ENCODE measurements around the gene KCTD4.
"Not testable (repeated sequence)": the region's sequence is repeated elsewhere in the genome, so short reads cannot be mapped to it uniquely, and the experiment has no call there.

Gene KCTD4

DNA sequence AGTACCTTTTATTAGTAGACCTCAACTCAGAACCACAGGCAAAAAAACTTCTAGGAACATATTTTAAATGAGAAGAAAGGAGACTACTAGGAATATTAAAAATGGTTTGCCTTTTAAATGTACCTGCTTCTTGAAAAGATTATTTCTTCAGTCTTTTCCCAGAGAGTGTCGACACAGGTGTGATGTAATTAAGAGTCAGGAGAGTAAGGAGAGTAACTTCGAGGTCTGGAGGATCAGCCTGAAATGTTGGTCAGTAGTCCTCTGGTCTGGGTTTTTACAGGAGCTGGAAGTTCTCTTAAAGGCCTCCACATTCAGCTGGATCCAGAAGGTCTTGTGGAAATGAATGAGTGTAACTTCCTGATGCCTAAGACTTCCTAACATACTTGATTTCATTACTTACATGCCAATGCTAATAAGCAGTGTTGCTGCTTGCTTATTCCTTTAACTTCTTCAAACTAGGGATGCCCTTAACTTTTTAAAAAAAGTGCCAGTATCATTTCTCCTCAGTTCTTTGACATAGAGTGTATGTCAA lies at the start of gene KCTD4:
Gene KCTD4 (minus strand): TSS at position 345 of the 532 bp plus-strand sequence. CDS start 6,478 bp downstream, outside the sequence.
- no peak for DNase-seq (ENCODE audit: low read depth in 2 of 3, low spot score in 1 of 3)

DNA sequence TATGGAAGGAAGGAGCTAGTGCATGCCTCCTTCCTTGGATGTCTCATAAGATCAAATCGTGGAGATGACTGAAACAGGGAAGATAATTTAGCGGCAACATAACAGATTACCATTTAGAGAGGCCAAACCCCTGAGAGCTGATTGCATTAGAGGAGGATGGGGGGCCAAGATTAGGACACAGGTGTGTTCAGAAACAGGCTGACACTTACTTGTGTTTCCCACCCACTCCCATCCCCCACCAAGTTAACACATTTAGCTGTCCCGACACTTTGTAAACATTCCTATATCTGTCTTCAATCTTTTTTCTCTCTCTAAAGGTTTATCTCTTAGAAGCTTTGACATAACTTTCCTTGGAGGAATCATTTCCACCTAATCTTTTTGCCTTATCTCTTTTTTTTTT lies 48.8 kb upstream of the KCTD4 start:
- no peak for DNase-seq (ENCODE audit: low read depth in 2 of 3, low spot score in 1 of 3)

DNA sequence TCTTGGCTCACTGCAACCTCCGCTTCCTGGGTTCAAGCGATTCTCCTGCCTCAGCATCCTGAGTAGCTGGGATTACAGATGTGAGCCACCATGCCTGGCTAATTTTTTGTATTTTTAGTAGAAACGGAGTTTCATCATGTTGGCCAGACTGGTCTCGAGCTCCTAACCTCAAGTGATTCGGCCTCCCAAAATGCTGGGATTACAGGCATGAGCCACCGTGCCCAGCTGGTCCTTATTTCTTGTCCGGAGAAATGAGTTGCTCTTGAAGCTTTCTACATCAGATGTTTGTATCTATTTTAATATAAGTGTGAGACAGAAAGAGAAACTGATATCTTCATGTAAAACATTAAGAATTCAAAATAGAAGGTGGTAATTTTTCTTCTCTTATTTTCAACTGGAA lies 43.9 kb upstream of the KCTD4 start:
- not testable (repeated sequence) for DNase-seq (ENCODE audit: low read depth in 2 of 3, low spot score in 1 of 3)

DNA sequence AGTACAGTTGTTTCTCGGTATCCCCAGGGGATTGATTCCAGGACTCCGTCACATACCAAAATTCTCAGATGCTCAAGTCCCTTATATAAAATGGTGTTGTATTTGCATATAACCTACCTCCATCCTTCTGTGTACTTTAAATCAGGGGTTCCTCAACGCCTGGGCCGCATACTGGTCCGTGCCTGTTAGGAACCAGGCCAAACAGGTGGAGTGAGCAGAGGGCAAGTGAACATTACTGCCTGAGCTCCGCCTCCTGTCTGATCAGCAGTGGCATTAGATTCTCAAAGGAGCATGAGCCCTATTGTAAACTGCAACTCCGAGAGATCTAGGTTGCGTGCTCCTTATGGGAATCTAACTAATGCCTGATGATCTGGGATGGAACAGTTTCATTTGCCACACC lies 42.2 kb upstream of the KCTD4 start:
- no peak for DNase-seq (ENCODE audit: low read depth in 2 of 3, low spot score in 1 of 3)

DNA sequence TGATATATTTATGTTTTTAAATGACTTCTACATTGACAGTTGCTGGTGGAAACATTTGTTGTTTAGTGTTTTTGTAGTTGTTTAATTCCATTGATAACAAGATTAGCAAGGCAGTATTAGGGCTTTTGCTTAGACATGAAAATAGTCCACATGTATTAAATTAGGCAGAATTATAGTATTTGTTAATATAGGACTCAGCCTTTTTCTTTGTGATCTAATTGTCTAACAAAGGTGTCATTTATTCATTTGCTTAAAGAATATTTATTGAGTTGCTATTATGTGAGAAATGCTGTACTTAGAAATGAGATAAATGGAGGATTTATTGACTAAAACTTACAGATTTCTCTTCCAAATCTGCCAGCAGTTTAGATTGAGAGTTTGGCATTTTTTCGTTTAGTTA lies 41.7 kb upstream of the KCTD4 start:
- DNase-seq (ENCODE audit: low read depth in 2 of 3, low spot score in 1 of 3), result no peak

DNA sequence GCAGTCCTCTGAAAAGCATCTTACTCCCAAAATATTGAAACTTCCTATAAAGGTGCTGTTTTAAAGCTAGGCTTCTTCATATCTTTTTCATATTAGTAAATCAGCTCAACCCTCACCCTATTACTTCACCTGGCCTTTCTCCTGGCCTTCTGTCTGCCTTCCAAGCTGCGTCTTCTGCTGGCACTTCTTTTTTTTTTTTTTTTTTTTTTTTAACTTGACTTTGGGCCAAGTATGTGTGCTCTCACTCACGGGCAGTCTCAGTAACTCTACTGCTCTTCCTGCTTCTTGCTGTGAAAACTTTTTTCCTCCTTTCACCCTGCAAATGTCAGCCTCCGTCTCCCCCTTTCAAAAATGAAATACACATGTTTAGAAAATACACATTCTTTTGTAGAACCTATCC lies 41.2 kb upstream of the KCTD4 start:
- DNase-seq (ENCODE audit: low read depth in 2 of 3, low spot score in 1 of 3), result no peak

DNA sequence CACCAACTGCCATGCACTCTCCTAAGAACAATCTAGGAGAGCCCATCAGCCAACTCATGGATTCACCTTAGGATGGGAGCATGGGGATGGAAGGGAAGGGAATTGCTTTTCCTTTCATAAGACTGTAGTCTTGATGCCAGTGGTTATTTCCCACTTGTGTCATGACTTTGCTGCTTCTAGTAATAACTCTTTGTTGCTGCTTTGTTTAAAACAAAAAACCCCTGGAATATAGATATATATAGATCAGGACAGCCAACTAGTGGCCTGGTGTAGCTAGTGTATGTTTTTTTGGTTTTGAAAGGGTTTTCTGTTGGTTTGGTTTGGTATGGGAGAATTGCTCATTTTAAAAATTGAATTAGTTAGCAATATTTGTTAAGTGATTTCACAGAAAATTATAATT lies 39.3 kb upstream of the KCTD4 start:
- no peak for DNase-seq (ENCODE audit: low read depth in 2 of 3, low spot score in 1 of 3)

DNA sequence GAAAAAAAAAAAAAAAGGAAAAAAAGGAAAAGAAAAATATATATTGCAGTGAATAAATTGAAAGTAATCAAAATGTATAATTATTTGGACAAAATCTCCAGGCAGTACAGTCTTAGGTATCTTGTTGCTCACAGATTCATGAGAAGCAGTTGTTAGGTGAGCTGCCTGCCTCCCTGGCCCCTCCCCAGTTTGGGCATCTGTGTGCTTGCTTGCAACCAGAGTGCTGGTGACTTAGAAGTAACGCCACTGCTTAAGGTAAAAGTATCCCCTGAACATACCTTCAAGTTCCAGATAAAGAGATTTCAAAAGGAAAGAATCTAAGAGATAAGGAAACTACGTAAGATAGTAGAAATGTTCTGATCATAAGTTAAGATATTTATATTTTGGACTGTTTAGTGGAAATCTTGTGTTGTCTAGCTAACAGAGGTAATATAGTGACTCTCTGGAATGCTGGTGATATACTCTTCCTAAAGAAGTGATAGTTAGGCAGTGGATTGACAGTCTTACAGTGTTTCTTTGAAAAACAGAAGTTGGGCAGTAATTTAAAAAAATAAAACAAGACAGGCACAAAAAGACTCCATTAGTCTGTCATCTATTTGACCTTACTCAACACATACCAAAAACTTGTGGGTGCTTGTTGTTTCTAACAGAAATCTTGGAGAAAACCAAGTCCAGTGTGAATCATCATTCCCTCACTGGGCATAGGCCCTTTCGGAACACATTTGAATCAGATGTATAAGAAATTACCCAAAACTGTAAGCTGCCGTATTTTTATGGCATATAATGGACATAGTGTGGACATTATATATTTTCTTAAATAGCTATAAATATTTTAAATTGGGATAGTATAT lies 38.3 kb upstream of the KCTD4 start:
- no peak for DNase-seq (ENCODE audit: low read depth in 2 of 3, low spot score in 1 of 3)

DNA sequence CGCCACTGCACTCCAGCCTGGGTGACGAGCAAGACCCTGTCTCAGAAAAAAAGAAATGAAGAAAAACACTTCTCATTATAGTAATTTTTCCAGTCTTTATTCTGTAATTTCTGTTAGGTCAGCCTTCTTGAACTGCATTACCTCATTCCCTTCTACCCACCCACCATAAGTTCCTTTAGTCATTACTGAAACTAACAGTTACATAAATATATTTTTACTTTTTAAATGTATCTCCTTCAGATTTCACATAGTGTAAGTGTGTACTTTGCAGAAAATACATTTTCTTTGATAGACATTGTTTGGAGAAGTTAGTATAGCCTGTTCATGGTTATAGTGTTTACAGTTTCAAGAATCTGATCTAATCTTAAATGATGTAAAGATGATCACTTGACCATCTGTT lies 31.7 kb upstream of the KCTD4 start:
- no peak for DNase-seq (ENCODE audit: low read depth in 2 of 3, low spot score in 1 of 3)

DNA sequence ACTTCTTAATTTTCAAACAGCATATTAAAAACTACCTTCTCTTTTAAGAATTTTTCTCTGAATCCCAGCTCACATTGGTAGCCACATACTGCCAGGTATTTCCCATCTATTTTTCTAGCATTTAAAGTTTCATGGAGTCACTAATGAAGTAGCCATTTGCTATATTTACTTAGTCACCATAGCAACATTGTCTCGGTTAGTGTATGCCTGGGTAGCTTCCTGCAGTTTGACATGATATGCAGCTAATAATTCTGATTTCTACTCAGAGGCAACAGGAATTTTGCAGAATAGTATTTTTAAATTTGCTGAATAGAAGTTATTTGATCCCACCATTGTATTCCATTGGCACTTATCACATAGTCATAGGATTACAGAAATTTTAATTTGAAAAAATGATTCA lies 30.9 kb upstream of the KCTD4 start:
- DNase-seq (ENCODE audit: low read depth in 2 of 3, low spot score in 1 of 3), result no peak

DNA sequence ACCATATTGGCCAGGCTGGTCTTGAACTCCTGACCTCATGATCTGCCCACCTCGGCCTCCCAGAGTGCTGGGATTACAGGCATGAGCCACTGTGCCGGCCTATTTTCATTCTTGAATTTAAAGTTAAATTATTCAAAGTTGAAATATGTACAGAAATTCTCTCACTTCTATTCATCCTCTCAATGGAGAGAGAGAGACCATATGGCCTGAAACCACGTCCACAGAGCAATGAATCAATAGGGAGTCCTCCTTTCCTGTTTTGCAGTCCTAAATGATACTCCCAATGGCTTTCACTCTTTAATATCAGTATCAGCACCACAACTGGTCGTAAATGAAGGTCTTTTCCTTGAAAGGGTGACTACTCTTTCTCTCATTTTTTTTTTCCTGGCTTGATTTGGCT lies 30.5 kb upstream of the KCTD4 start:
- no peak for DNase-seq (ENCODE audit: low read depth in 2 of 3, low spot score in 1 of 3)

DNA sequence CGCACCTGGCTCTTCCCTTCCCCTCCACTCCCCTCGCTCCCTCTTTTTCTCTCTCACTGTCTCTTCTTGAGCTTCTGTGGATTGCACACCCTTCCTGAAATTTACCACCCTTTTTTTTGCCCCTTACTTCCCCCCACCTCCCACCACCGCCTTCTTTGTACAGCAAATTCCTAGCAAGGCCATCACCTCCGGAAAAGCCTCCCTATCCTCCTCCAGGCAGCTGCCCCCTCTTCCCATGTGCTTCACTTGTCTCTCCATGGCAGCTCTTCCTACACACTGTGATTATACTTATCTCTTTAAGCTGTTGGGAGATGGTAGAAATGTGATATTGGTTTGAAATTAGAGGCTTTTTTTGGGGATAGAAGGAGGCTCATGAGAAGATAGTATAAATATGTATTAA lies 28.3 kb upstream of the KCTD4 start:
- no peak for DNase-seq (ENCODE audit: low read depth in 2 of 3, low spot score in 1 of 3)

DNA sequence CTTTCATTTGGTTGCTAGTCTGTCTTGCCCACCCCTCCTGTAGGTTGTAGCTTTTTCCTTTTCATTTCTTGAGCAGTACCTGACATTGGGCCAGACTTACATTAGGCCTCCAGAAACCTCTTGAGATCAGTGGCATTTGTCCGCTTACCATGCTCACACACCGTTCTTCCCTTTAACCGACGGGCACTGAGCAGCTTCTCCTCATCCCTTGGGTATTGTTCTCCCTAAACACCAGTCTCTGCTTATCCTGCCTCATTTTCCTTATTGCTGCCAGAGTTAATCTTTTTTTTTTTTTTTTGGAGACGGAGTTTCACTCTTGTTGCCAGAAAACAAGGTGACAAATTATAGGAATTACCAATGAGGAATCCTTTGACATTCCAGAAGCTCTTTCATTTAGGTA lies 27.2 kb upstream of the KCTD4 start:
- DNase-seq (ENCODE audit: low read depth in 2 of 3, low spot score in 1 of 3), result no peak

DNA sequence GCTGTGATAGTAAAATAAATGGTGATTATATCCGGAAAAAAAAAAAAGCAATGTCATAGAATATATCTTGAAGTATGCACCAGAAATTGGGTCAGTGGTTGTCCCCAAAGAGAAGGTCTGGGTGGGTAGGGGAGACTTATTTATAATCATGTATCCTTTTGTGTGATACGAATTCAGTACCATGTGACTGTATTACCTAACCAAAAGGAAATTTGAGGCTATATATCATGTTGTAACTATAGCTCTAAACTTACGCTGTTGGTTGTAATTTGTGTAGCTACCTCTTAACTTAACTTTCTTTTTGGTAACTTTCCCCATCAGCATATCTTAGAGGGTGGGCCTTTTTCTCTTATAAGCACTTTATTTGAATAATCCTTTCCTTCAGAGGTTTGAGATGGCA lies 25.2 kb upstream of the KCTD4 start:
- no peak for DNase-seq (ENCODE audit: low read depth in 2 of 3, low spot score in 1 of 3)

DNA sequence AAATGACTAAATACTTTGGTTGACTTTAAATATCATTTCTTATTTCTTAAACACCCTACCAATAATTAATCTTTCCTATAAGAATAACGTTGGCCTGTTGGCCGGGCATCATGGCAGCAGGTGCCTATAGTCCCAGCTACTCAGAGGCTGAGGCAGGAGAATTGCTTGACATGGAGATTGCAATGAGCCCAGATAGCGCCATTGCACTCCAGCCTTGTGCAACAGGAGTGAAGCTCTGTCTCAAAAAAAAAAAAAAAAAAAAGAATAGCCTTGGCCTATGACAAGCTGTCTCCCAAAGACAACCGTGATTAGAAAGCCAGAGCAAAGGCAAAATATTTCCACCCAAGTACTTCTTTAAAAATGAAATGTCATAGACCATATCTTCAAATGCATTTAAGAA lies 24.5 kb upstream of the KCTD4 start:
- no peak for DNase-seq (ENCODE audit: low read depth in 2 of 3, low spot score in 1 of 3)

DNA sequence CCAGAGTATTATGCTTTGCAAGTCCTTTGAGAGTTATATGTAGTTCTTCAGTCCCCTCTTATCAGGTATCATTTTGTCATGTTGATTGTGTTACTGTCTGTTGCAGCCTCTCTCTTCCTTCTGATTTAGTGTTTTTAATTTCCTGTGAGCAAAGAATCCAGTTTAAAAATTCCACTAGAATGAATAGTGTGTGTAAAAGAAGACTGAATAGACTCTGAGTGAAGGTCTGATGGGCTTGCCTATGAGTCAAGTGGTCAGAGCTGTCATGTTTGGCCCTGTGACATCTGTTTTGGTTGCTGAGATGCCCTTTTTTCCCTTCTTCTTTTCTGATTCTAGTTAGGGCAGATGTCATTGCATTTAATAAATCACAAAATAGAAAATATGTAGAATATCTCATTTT lies 23.3 kb upstream of the KCTD4 start:
- no peak for DNase-seq (ENCODE audit: low read depth in 2 of 3, low spot score in 1 of 3)

DNA sequence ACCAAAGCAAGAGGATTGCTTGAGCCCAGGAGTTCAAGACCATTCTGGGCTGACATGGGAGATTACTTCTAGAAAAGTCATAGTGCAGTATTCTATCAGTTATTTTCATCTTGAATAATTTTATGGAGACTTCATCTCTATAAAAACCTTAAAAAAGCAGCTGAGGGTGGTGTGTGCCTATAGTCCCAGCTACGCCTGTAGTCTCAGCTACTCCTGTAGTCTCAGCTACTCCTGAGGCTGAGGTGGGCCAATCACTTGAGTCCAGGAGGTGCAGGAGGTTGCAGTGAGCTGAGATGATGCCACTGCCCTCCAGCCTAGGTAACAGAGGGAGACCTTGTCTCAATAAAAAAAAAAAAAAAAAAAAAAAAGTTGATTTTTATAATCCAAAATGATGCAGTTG lies 22.1 kb upstream of the KCTD4 start:
- DNase-seq (ENCODE audit: low read depth in 2 of 3, low spot score in 1 of 3), result no peak

DNA sequence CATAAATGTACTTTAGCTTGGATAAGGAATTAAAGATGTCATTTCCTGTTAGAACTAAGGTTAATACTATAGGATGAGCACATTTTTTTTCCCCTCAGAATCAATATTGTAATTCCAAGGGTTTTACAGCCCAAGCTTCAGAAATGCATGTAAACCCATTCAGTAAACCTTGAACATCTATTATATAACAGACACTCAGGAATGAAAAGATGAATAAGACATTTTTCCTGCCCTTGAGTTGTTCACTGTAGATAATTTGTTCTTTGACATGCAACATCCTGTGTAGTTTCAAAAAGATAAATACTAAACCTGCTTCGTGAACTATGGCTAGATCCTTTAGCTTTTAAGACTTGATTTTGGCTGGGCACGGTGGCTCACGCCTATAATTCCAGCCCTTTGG lies 21.7 kb upstream of the KCTD4 start:
- DNase-seq (ENCODE audit: low read depth in 2 of 3, low spot score in 1 of 3), result no peak

DNA sequence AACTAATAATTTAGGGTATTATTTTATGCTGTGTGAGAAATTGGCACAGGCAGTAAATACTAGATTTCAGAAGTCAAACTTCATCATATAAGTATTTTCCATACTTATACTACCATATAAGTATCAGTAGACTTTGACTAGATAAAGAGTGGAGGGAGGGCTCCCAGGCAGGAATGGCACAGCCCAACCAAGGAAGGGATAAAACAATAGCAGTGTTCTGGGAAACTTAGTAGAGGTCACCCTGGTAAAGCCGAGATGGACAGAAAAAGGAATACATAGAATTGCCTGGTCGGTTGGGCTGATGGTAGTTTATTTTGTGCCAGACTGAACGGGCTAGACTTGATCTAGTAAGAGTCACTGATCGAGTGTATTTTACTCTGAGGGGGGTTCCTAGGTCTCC lies 19.6 kb upstream of the KCTD4 start:
- DNase-seq (ENCODE audit: low read depth in 2 of 3, low spot score in 1 of 3), result no peak

DNA sequence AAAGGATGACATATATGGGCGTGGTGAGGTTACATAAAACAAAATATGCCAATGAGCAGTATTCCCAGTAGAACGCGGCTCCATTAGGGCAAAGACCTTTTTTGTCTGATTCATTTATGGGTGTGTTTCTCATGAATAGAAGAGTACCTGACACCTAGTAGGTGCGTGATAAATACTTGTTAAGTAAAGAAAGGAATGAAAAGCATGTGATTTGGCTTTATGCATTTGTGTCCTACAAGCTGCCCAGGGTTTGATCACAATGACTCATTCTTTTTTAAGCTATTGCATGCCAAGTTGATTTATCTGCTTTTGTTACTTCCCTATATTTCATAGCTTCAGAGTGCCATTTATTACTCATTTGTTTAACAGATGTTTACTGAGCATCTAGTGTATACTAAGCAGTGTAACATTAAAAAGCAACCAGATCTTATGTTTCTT lies 19.1 kb upstream of the KCTD4 start:
- no peak for DNase-seq (ENCODE audit: low read depth in 2 of 3, low spot score in 1 of 3)

DNA sequence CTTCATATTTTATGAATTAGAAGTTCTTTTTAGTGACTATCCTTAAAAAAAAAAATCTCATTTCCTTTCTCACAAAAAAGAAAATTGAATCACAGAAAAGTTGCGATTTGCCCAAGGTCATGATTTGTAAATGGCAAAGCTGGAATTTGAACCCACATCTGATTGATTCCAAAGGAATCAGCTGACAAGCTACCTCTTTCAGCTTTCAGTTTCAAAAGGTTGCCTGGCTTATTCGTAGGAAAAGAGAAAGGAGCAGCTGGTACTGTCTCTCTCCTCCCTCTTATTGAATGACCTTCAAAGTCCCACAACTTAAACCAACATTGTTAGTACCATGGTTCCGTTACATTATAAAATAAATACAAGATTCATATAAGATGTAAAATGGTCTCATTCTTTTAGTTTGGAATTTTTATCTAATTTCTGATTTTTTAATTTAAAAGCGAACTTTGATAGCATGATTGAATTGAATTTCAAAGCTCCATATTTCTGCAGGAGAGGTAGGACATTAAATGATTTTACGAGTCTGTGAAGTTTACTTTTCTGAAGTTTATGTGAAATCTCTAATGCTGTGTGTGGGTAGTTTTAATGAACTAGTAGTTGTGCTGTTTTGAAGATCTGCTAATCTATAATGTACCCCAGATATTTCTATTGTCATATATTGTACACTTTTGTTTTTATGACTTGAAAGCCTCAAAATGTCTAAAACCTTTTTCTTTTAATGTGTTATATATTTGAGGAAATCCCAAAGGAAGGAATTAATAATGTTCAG lies 18.5 kb upstream of the KCTD4 start:
- DNase-seq (ENCODE audit: low read depth in 2 of 3, low spot score in 1 of 3), result no peak

DNA sequence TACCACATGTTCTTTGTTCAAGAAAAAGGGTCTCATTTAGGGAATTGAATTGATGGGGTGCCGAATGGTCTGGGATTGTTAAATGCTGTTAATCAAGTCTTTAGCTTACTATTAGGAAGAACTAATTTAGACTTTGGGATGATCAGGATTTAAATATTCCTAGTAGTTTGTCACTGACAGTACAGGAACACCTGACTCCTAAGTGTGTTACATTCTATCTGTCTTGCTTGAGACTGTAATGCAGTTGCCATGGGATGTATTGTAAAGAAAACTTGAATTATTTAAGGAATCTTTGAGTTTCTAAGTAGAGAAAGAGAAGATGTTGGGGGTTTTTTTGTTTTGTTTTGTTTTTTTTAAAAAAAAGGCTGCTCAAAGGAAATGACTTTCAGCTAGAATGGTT lies 17.8 kb upstream of the KCTD4 start:
- no peak for DNase-seq (ENCODE audit: low read depth in 2 of 3, low spot score in 1 of 3)

All from stimulated activated CD4-positive, alpha-beta T cell treated with anti-CD3 and anti-CD28 coated beads, Interleukin-12 subunit alpha, Interleukin-12 subunit beta, amount 100 ng/mL, for 48 hours (primary cell).